HepG2 (cell line): ENCODE measurements around the gene SPINDOC. TPM values are rescaled to one million over a fixed set of nuclear protein-coding genes. Genes with fewer than 3 reads are reported as not detected.

Experiments
- ATAC-seq: fragments of 200-7000 bp; cut with Tn5 transposase; 3 replicates; pipeline ENCODE4 v1.9.1; 2020; ENCODE audit warnings: mild to moderate bottlenecking, moderate library complexity
- BruUV-seq: library from RNA; stranded (reverse); fragments of 400-500 nt; replicated peaks from 2 replicates; lab custom pipeline; 2021; lab: Mats Ljungman, UMichigan
- CTCF ChIA-PET: fragments of 300-600 bp; formaldehyde crosslinking; extraction: SDS; loops from one replicate; lab custom pipeline; 2021; ENCODE audit warnings: low total read pairs, inconsistent platforms, low intra/inter-chr PET ratio; lab: Yijun Ruan, JAX
- POLR2A ChIA-PET: fragments of 350-600 bp; sonication (Branson Sonifier 250); formaldehyde crosslinking; loops from one replicate; lab custom pipeline; 2020; ENCODE audit warnings: antibody characterized with exemption, inconsistent platforms; lab: Yijun Ruan, JAX
- DNase-seq: peaks from one replicate; pipeline ENCODE4 v3.0.0-alpha.2; 2015; ENCODE audit warnings: low spot score
- FAIRE-seq: peaks from 3 replicates; lab custom pipeline; 2011; peaks lifted over from hg19 to GRCh38; lab: Jason Lieb, UNC
- H2AFZ ChIP-seq: one replicate; pipeline ENCODE4 v1.6.1; 2011; ENCODE audit warnings: low read length, inconsistent platforms
- H3K27ac ChIP-seq: fragments of 300-600 bp; 3 replicates; pipeline ENCODE4 v1.8.0; 2011; ENCODE audit warnings: mixed run types, mild to moderate bottlenecking, mixed read lengths, low read length, inconsistent platforms; ENCODE audit not compliant: insufficient read depth; ENCODE audit errors: extremely low read length
- H3K27me3 ChIP-seq, 2 experiments: fragments of 200-600 bp in 1 of 2; 2 replicates in 1 of 2; 3 replicates in 1 of 2; pipeline versions ENCODE4 v1.6.0 to v1.8.0; 2011; ENCODE audit warnings: low read length in 2 of 2, mild to moderate bottlenecking in 2 of 2, moderate library complexity in 2 of 2, inconsistent platforms in 1 of 2; ENCODE audit not compliant: insufficient read depth in 2 of 2, control insufficient read depth in 1 of 2
- H3K36me3 ChIP-seq, 2 experiments: fragments of 200-600 bp in 1 of 2; replicated peaks in 1 of 2; 2 replicates in 1 of 2; 3 replicates in 1 of 2; pipeline versions ENCODE4 v1.5.1 to v1.8.0; 2011; ENCODE audit warnings: low read length in 2 of 2, inconsistent platforms in 1 of 2; ENCODE audit not compliant: insufficient read depth in 2 of 2, control insufficient read depth in 1 of 2
- H3K4me1 ChIP-seq: 2 replicates; pipeline ENCODE4 v1.5.1; 2012; ENCODE audit warnings: low read length, inconsistent platforms; ENCODE audit not compliant: insufficient read depth
- H3K4me2 ChIP-seq: 2 replicates; pipeline ENCODE4 v1.6.0; 2011; ENCODE audit warnings: low read depth, low read length, inconsistent platforms
- H3K4me3 ChIP-seq, 3 experiments: fragments of 200-600 bp in 1 of 3; sonication (generic), shearing (Covaris generic) in 1 of 3; replicated peaks in 1 of 3; 2 replicates each; pipeline ENCODE4 v1.5.1; 2011 to 2016; ENCODE audit warnings: low read length in 3 of 3, inconsistent platforms in 2 of 3, low read depth in 2 of 3, mild to moderate bottlenecking in 2 of 3, control low read depth in 1 of 3, mixed read lengths in 1 of 3; ENCODE audit not compliant: insufficient read depth in 1 of 3
- H3K79me2 ChIP-seq: one replicate; pipeline ENCODE4 v1.6.1; 2011; ENCODE audit warnings: low read length, inconsistent platforms; ENCODE audit not compliant: insufficient read depth
- H3K9ac ChIP-seq: 2 replicates; pipeline ENCODE4 v1.6.0; 2011; ENCODE audit warnings: mild to moderate bottlenecking, low read depth, low read length, inconsistent platforms; ENCODE audit not compliant: insufficient read depth
- H3K9me3 ChIP-seq: 2 replicates; pipeline ENCODE4 v1.5.1; 2012; ENCODE audit warnings: mild to moderate bottlenecking, low read length
- H4K20me1 ChIP-seq: 2 replicates; pipeline ENCODE4 v1.6.0; 2011; ENCODE audit warnings: inconsistent platforms, mild to moderate bottlenecking, low read length, moderate library complexity; ENCODE audit not compliant: insufficient read depth
- ATRX ChIP-seq: sonication (generic); formaldehyde crosslinking; IDR thresholded peaks from 2 replicates; pipeline ENCODE4 v1.4.0; 2020; ENCODE audit warnings: missing genetic modification reagents, borderline replicate concordance
- BORCS8-MEF2B ChIP-seq: sonication (generic); formaldehyde crosslinking; IDR thresholded peaks from 2 replicates; pipeline ENCODE4 v1.8.0; 2022; ENCODE audit warnings: mild to moderate bottlenecking, missing genetic modification reagents
- E2F1 ChIP-seq: sonication (generic); formaldehyde crosslinking; IDR thresholded peaks from 2 replicates; pipeline ENCODE4 v1.5.0; 2020; ENCODE audit warnings: missing genetic modification reagents
- FOSL2 ChIP-seq: sonication (generic); formaldehyde crosslinking; IDR thresholded peaks from 2 replicates; pipeline ENCODE4 v1.4.0; 2020; ENCODE audit warnings: missing genetic modification reagents
- GPN1 ChIP-seq: sonication (generic); formaldehyde crosslinking; IDR thresholded peaks from 2 replicates; pipeline ENCODE4 v1.5.1; 2020; ENCODE audit warnings: missing genetic modification reagents, borderline replicate concordance
- MED1 ChIP-seq: sonication (generic); formaldehyde crosslinking; IDR thresholded peaks from 2 replicates; pipeline ENCODE4 v1.4.0; 2020; ENCODE audit warnings: missing genetic modification reagents
- POLR2AphosphoS2 ChIP-seq: IDR thresholded peaks from 2 replicates; pipeline ENCODE4 v1.6.1; 2011; ENCODE audit warnings: low read depth, low read length, improper control_type of control experiment
- RNF2 ChIP-seq: fragments of 450-650 bp; conservative IDR thresholded peaks from 2 replicates; pipeline ENCODE4 v1.6.1; 2016; ENCODE audit warnings: low read depth
- SAP130 ChIP-seq: IDR thresholded peaks from 2 replicates; pipeline ENCODE4 v1.6.1; 2016; ENCODE audit warnings: low read depth
- SMARCE1 ChIP-seq: fragments of 450-650 bp; IDR thresholded peaks from 2 replicates; pipeline ENCODE4 v1.6.1; 2017; ENCODE audit warnings: borderline replicate concordance
- SSRP1 ChIP-seq: IDR thresholded peaks from 2 replicates; pipeline ENCODE4 v1.6.1; 2016; ENCODE audit warnings: control low read depth
- TCF7L2 ChIP-seq: IDR thresholded peaks from 2 replicates; pipeline ENCODE4 v1.6.1; 2011; ENCODE audit warnings: mild to moderate bottlenecking, low read depth, low read length, moderate library complexity
- TEAD3 ChIP-seq: optimal IDR thresholded peaks from 2 replicates; pipeline ENCODE3; 2016; ENCODE audit warnings: borderline replicate concordance
- TGIF2 ChIP-seq: IDR thresholded peaks from 2 replicates; pipeline ENCODE4 v1.6.1; 2016; ENCODE audit warnings: control low read depth, missing compliant biosample characterization
- ZKSCAN8 ChIP-seq: IDR thresholded peaks from 2 replicates; pipeline ENCODE4 v1.6.1; 2016; ENCODE audit warnings: borderline replicate concordance, missing genetic modification reagents, missing compliant biosample characterization
- ZMYM4 ChIP-seq: sonication (generic); formaldehyde crosslinking; IDR thresholded peaks from 2 replicates; pipeline ENCODE4 v1.8.1; 2023; ENCODE audit warnings: mild to moderate bottlenecking, missing genetic modification reagents
- ZNF317 ChIP-seq: sonication (generic); formaldehyde crosslinking; IDR thresholded peaks from 2 replicates; pipeline ENCODE4 v1.5.0; 2020; ENCODE audit warnings: mild to moderate bottlenecking, missing genetic modification reagents
- ZNF484 ChIP-seq: sonication (generic); formaldehyde crosslinking; IDR thresholded peaks from 2 replicates; pipeline ENCODE4 v1.5.1; 2020; ENCODE audit warnings: mild to moderate bottlenecking, low read depth, missing genetic modification reagents, borderline replicate concordance
- WGBS: methylation state at CpG from one replicate; pipeline ENCODE4 v1.1.6; 2017; ENCODE audit warnings: low lambda C conversion rate; 5-methylcytosine and 5-hydroxymethylcytosine counted together
- in situ Hi-C: cut with HindIII; loops from 2 replicates; pipeline ENCODE4 v1.10.0; 2017; ENCODE audit warnings: low pct_unique_long_range_greater_than_20kb; ENCODE audit not compliant: extremely low pct_ligation_motif_present
- intact Hi-C: fragments of 100-400 bp; cut with micrococcal nuclease; formaldehyde crosslinking; loops from one replicate; pipeline ENCODE4 v1.10.0; 2022; ENCODE audit not compliant: unreplicated experiment
- polyA plus RNA-seq, 8 experiments: library from polyadenylated mRNA; depleted of rRNA in 3 of 8; stranded (reverse) in 7 of 8; unstranded in 1 of 8; fragments of >200 nt; fragmentation: Illumina TruSeq in 4 of 8; extraction: Trizol in 4 of 8; gene quantifications; 2 replicates each; pipeline versions ENCODE4 v1.2.1 to v1.2.3, GENCODE V29; 2011 to 2016; ENCODE audit warnings: low read depth in 4 of 8, missing spikeins in 1 of 8, mixed read lengths in 1 of 8; ENCODE audit not compliant: insufficient read depth in 1 of 8
- total RNA-seq, 5 experiments: library from RNA; depleted of rRNA; stranded (reverse); fragments of >200 nt; fragmentation: Illumina TruSeq; extraction: Trizol; gene quantifications; 2 replicates each; pipeline ENCODE4 v1.2.3, GENCODE V29; 2016; ENCODE audit warnings: low read depth in 1 of 5
- TF ChIP-seq, protein P1 (sequence below): IDR thresholded peaks from 2 replicates; pipeline ENCODE4 v1.6.1; 2016; ENCODE audit warnings: low read depth, borderline replicate concordance
- TF ChIP-seq, protein P2 (sequence below): sonication (generic); formaldehyde crosslinking; IDR thresholded peaks from 2 replicates; pipeline ENCODE4 v1.4.0; 2020; ENCODE audit warnings: missing genetic modification reagents

Gene SPINDOC
- total and polyA plus RNA-seq, 2 of the 13 experiments (the other 11 are each of a cell fraction or from before 2014, with no cell fraction given) = 21.4 to 29.9 TPM

DNA sequence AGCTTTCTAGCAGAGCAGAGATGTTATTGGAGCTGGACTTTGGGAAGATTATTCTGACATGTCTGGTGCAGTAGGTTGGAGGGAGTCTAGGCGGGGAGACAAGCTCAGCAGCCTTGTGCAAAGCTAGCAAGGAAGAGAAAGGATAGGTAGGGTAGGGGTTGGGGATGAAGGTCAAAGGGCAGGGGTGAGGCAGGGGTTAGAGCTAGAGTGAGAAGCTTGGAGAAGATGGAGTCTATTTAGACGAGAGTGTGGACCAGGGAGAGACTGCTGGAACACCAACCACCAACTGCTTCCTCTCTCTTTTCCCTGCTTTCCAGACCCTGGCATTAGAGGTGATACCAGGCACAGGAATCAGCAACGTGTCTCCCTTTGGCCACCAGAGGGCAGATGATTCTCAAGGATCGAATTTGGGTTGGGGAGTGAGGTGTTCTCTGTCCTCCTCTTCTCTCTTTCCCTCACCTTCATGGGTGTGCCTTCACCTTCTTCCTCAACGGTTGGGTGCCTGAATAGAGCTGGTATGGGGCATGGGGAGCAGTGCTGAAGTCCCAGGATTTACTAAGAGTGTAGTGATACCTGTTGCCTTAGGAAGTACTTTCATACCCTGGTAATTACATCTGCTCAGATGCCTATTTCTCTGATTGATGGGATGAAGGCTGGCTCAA is 23.9 kb downstream of the SPINDOC start:
- H2AFZ ChIP-seq = peak overlapping the region; percentile 52
- intact Hi-C loops = loop anchor here (1.0 to 10.0 kb wide), 5 partner anchors 35 to 318 kb away; no protein-coding TSS in a partner anchor
- H3K4me1 ChIP-seq = peaks cover 51% of the 10 kb centered on the region
- peak overlapping the region; percentile 66; the same call in 1 of the 2 replicates for H3K9ac ChIP-seq
- H3K27ac ChIP-seq = no peak overlapping the region
- in situ Hi-C loops = loop anchor here (5.0 to 10.0 kb wide), 3 partner anchors 50 to 308 kb away; no protein-coding TSS in a partner anchor
- ATAC-seq (peak; percentile 40), DNase-seq (peak; percentile 77), FAIRE-seq (peak; percentile 60)
- no TSS peak for BruUV-seq
- H3K9me3 ChIP-seq = no peaks in the 10 kb centered on the region
- 14% methylated on average over 5 of the region's 5 CpGs for WGBS
- no peaks in the 10 kb centered on the region; a peak in 1 of 5 replicates for H3K27me3 ChIP-seq
- H3K79me2 ChIP-seq = peaks cover 28% of the 10 kb centered on the region
- H3K4me3 ChIP-seq = peak overlapping the region in 1 of 3 experiments; percentile 96; a peak in 2 of 6 replicates
- H4K20me1 ChIP-seq = peaks cover 19% of the 10 kb centered on the region; the same call in 1 of the 2 replicates
- peak overlapping the region; percentile 94 for H3K4me2 ChIP-seq
- ChIA-PET POLR2A (interaction anchor here (1.4 to 2.2 kb wide), 3 partner anchors 34 to 108 kb away, joined by 3 to 11 read pairs (median 4); no protein-coding TSS in a partner anchor), CTCF (interaction anchor here (1.3 to 2.8 kb wide), 5 partner anchors 35 to 108 kb away, joined by 6 to 15 read pairs (median 9); no protein-coding TSS in a partner anchor)
- 0 out of 5 replicates have a peak, but pooled peaks cover 0 to 4% of the 10 kb centered on the region in 2 experiments for H3K36me3 ChIP-seq
- TF ChIP-seq ZKSCAN8 (CRISPR knock-in tag) (no peak), ZNF317 (CRISPR knock-in tag) (no peak), MED1 (peak; percentile 46), GPN1 (CRISPR knock-in tag) (no peak), SSRP1 (CRISPR knock-in tag) (peak; percentile 91), FOSL2 (CRISPR knock-in tag) (no peak), ATRX (no peak), TGIF2 (CRISPR knock-in tag) (0 out of 2 replicates have a peak, but pooled peaks have one; percentile 62), ZMYM4 (CRISPR knock-in tag) (0 out of 2 replicates have a peak, but pooled peaks have one; percentile 30), SAP130 (CRISPR knock-in tag) (peak; percentile 26; the same call in 1 of the 2 replicates), SMARCE1 (no peak), RNF2 (no peak), TEAD3 (CRISPR knock-in tag) (peak; percentile 55), E2F1 (CRISPR knock-in tag) (no peak), ZNF484 (no peak), BORCS8-MEF2B (CRISPR knock-in tag) (no peak), TCF7L2 (no peak), POLR2AphosphoS2 (no peak)
- TF ChIP-seq, protein P1, sequence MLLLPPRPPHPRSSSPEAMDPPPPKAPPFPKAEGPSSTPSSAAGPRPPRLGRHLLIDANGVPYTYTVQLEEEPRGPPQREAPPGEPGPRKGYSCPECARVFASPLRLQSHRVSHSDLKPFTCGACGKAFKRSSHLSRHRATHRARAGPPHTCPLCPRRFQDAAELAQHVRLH (CRISPR knock-in tag) = 0 out of 2 replicates have a peak, but pooled peaks have one; percentile 30
- TF ChIP-seq, protein P2, sequence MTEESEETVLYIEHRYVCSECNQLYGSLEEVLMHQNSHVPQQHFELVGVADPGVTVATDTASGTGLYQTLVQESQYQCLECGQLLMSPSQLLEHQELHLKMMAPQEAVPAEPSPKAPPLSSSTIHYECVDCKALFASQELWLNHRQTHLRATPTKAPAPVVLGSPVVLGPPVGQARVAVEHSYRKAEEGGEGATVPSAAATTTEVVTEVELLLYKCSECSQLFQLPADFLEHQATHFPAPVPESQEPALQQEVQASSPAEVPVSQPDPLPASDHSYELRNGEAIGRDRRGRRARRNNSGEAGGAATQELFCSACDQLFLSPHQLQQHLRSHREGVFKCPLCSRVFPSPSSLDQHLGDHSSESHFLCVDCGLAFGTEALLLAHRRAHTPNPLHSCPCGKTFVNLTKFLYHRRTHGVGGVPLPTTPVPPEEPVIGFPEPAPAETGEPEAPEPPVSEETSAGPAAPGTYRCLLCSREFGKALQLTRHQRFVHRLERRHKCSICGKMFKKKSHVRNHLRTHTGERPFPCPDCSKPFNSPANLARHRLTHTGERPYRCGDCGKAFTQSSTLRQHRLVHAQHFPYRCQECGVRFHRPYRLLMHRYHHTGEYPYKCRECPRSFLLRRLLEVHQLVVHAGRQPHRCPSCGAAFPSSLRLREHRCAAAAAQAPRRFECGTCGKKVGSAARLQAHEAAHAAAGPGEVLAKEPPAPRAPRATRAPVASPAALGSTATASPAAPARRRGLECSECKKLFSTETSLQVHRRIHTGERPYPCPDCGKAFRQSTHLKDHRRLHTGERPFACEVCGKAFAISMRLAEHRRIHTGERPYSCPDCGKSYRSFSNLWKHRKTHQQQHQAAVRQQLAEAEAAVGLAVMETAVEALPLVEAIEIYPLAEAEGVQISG = no peak; the same call in 1 of the 2 replicates
